ENCODE measurements around the gene TSR2.

DNA sequence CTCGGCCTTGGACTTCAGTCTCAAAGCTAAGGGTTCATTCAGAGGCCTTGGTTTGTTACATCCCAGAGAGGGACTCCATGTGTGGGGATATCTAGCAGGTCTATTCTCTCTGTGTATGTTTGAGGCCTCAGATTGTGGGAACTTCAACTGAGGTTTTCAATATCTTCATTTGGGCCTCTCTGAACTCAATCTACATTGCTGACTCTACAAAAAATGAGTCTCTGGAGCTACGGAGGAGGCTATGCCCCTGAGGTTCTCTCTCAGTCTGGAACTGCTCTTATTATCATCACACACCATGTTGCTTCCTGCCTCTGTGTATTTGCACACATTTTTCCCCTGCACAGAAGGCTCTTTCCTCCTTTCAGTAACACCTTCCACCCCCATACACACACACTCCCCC is 5.1 kb upstream of the TSR2 start:
- TF ChIP-seq, protein P1, sequence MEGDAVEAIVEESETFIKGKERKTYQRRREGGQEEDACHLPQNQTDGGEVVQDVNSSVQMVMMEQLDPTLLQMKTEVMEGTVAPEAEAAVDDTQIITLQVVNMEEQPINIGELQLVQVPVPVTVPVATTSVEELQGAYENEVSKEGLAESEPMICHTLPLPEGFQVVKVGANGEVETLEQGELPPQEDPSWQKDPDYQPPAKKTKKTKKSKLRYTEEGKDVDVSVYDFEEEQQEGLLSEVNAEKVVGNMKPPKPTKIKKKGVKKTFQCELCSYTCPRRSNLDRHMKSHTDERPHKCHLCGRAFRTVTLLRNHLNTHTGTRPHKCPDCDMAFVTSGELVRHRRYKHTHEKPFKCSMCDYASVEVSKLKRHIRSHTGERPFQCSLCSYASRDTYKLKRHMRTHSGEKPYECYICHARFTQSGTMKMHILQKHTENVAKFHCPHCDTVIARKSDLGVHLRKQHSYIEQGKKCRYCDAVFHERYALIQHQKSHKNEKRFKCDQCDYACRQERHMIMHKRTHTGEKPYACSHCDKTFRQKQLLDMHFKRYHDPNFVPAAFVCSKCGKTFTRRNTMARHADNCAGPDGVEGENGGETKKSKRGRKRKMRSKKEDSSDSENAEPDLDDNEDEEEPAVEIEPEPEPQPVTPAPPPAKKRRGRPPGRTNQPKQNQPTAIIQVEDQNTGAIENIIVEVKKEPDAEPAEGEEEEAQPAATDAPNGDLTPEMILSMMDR (IDR thresholded peaks at IDR 0.05; ENCODE audit: low read depth, low read length): no peak
- TF ChIP-seq EZH2phosphoT487 (IDR thresholded peaks at IDR 0.05; ENCODE audit: low read depth): no peak

All from OCI-LY3 (cell line).